Mesothelial cell of epicardium (in vitro differentiated cells): ENCODE results near the gene NPDC1. TPM values are rescaled to one million over a fixed set of nuclear protein-coding genes. Genes with fewer than 3 reads are reported as not detected.
A peak's percentile ranks its signal among the peaks of the same experiment; 100 is the strongest.

Source experiments
- DNase-seq, 2 experiments: peaks; one replicate each; pipeline ENCODE4 v3.0.0; 2021; ENCODE audit warnings: low spot score in 2 of 2; ENCODE audit not compliant: unreplicated experiment in 2 of 2
- H3K27ac Mint-ChIP-seq: 2 replicates; pipeline ENCODE4 v1.8.0; 2021; ENCODE audit warnings: mixed read lengths
- H3K27me3 Mint-ChIP-seq: 2 replicates; pipeline ENCODE4 v1.8.0; 2021; ENCODE audit warnings: low read depth, mixed read lengths
- H3K36me3 Mint-ChIP-seq: 2 replicates; pipeline ENCODE4 v1.8.0; 2021; ENCODE audit warnings: mixed read lengths
- H3K4me1 Mint-ChIP-seq: 2 replicates; pipeline ENCODE4 v1.8.0; 2021; ENCODE audit warnings: mixed read lengths
- H3K4me3 Mint-ChIP-seq: 2 replicates; pipeline ENCODE4 v1.8.0; 2021; ENCODE audit warnings: mild to moderate bottlenecking, moderate library complexity, mixed read lengths
- H3K9me3 Mint-ChIP-seq: 2 replicates; pipeline ENCODE4 v1.8.0; 2021; ENCODE audit warnings: mixed read lengths
- CTCF ChIP-seq: fragments of 200-600 bp; sonication (generic); IDR thresholded peaks from one replicate; pipeline ENCODE4 v1.5.0; 2021; ENCODE audit warnings: antibody characterized with exemption; ENCODE audit not compliant: unreplicated experiment
- total RNA-seq: library from RNA; stranded (reverse); gene quantifications from 3 replicates; pipeline ENCODE4 v1.2.1, GENCODE V29; 2021

NPDC1 gene
- total RNA-seq, 1 donor from 2014 or later: 75.8 TPM

GRCh38 chr9:137085920-137086530 lies 40.0 kb upstream of the NPDC1 start:
- peak overlapping the region; percentile 81 for H3K4me3 Mint-ChIP-seq
- H3K9me3 Mint-ChIP-seq: no peaks in the 10 kb centered on the region
- peak overlapping the region; percentile 86 for H3K27ac Mint-ChIP-seq
- peaks cover 15% of the 10 kb centered on the region for H3K4me1 Mint-ChIP-seq
- peaks cover 15% of the 10 kb centered on the region for H3K27me3 Mint-ChIP-seq
- H3K36me3 Mint-ChIP-seq: peaks cover under 1% of the 10 kb centered on the region
- DNase-seq: peak in 1 of 2 experiments; percentile 52
- no peak for TF ChIP-seq CTCF

DNA sequence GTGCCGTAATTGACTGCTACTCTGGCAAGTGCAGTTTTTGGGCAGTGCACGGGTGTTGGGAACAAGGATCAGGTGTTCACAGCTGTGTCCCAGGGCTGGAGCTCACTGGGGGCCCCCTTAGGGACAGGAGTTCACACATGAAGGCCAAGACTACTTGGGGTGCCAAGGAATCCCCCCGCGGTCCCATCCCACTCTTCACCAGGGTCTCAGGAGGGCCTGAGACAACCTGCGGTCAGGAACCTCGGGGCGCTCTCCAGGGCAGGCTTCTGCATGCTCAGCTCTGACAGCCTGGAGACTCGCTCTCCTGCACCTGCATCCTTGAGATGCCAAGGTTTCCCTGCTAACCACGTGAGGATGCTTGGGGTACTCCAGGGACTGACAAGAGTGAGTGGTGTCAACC lies 38.5 kb upstream of the NPDC1 start:
- TF ChIP-seq CTCF: no peak
- Mint-ChIP-seq H3K4me1 (peaks cover 15% of the 10 kb centered on the region), H3K4me3 (no peak overlapping the region), H3K27me3 (peaks cover 27% of the 10 kb centered on the region), H3K36me3 (no peaks in the 10 kb centered on the region), H3K27ac (no peak overlapping the region), H3K9me3 (no peaks in the 10 kb centered on the region)
- no peak for DNase-seq

GRCh38 chr9:137083394-137084004 lies 37.5 kb upstream of the NPDC1 start:
- Mint-ChIP-seq H3K27me3 (peaks cover 36% of the 10 kb centered on the region), H3K9me3 (no peaks in the 10 kb centered on the region), H3K36me3 (no peaks in the 10 kb centered on the region), H3K4me3 (no peak overlapping the region), H3K4me1 (peaks cover 18% of the 10 kb centered on the region), H3K27ac (no peak overlapping the region)
- DNase-seq: no peak
- TF ChIP-seq CTCF: no peak

- H3K27ac Mint-ChIP-seq: no peak overlapping the region
- TF ChIP-seq CTCF: no peak
- peaks cover 42% of the 10 kb centered on the region for H3K27me3 Mint-ChIP-seq
- peaks cover 14% of the 10 kb centered on the region for H3K4me1 Mint-ChIP-seq
- no peak overlapping the region for H3K4me3 Mint-ChIP-seq
- no peak for DNase-seq
- H3K36me3 Mint-ChIP-seq: no peaks in the 10 kb centered on the region
- H3K9me3 Mint-ChIP-seq: no peaks in the 10 kb centered on the region
These were observed 36.9 kb upstream of the NPDC1 start for GRCh38 chr9:137082925-137083290.

DNA sequence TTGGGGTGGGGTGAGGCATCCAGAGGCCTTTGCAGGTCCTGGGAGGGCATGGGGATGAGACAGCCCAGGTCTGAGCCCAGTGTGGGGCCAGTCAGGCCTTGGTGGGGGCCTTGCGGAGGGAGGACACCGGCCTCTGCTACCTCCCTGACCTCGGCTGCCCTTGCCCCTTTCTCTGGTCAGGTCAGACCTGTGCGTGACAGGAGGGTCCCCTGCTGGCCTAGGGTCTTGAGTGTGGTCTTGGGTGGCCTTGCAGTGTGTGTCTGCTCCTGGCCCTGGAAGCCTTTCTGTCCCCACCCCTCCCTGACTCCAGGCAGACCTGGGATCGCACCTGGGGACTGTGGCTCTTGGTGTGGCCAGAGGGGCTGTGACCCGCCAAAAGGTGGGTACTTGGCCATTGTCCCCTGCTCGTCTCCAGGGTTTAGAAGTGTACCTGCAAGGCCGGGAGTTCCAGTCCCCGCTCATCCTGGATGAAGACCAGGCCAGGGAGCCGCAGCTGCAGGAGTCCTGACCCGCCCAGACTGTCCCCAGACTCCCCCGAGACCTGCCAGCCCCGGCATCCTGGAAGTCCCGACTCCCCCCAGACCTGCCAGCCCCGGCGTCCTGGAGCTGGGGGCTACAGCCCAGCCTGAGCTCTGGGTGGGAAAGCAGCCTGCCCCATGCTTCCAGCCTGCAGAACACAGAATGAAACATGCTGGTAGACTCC lies 36.4 kb upstream of the NPDC1 start:
- Mint-ChIP-seq H3K27me3 (peaks cover 44% of the 10 kb centered on the region), H3K4me1 (peaks cover 9% of the 10 kb centered on the region), H3K36me3 (no peaks in the 10 kb centered on the region), H3K27ac (no peak overlapping the region), H3K4me3 (no peak overlapping the region), H3K9me3 (no peaks in the 10 kb centered on the region)
- no peak for DNase-seq
- no peak for TF ChIP-seq CTCF
